Measurements from ENCODE around the gene RANBP1. TPM values are rescaled to one million over a fixed set of nuclear protein-coding genes. Genes with fewer than 3 reads are reported as not detected.
A peak's percentile ranks its signal among the peaks of the same experiment; 100 is the strongest.

RANBP1 gene
- total RNA-seq, 1 donor from 2014 or later = 144 TPM

- H3K27me3 Mint-ChIP-seq (ENCODE audit: unreplicated experiment) = peaks cover 18% of the 10 kb centered on the region
- no peak for TF ChIP-seq CTCF (IDR thresholded peaks at IDR 0.05; ENCODE audit: partially characterized antibody, unreplicated experiment)
Measured at GRCh38 chr22:20080776-20081654, 34.9 kb upstream of the RANBP1 start.

GRCh38 chr22:20083157-20083890, 32.6 kb upstream of the RANBP1 start:
- Mint-ChIP-seq H3K27me3 (ENCODE audit: unreplicated experiment) (peaks cover 18% of the 10 kb centered on the region), H3K4me1 (ENCODE audit: low read depth, unreplicated experiment) (peaks cover 29% of the 10 kb centered on the region), H3K4me3 (ENCODE audit: unreplicated experiment) (peak overlapping the region; percentile 91), H3K9me3 (ENCODE audit: unreplicated experiment) (peaks cover 22% of the 10 kb centered on the region), H3K36me3 (ENCODE audit: unreplicated experiment) (no peaks in the 10 kb centered on the region), H3K27ac (ENCODE audit: unreplicated experiment) (peak overlapping the region; percentile 10)
- DNase-seq = no peak
- no peak for TF ChIP-seq CTCF (IDR thresholded peaks at IDR 0.05; ENCODE audit: partially characterized antibody, unreplicated experiment)

More at GRCh38 chr22:20080776-20081654, 34.9 kb upstream of the RANBP1 start:
- peak; percentile 69 for DNase-seq
- Mint-ChIP-seq H3K9me3 (ENCODE audit: unreplicated experiment) (peaks cover 19% of the 10 kb centered on the region), H3K36me3 (ENCODE audit: unreplicated experiment) (no peaks in the 10 kb centered on the region), H3K27ac (ENCODE audit: unreplicated experiment) (peak overlapping the region; percentile 98), H3K4me1 (ENCODE audit: low read depth, unreplicated experiment) (peaks cover 29% of the 10 kb centered on the region), H3K4me3 (ENCODE audit: unreplicated experiment) (peak overlapping the region; percentile 91)

- Mint-ChIP-seq H3K27me3 (ENCODE audit: unreplicated experiment) (peaks cover 18% of the 10 kb centered on the region), H3K27ac (ENCODE audit: unreplicated experiment) (peak overlapping the region; percentile 72), H3K36me3 (ENCODE audit: unreplicated experiment) (no peaks in the 10 kb centered on the region), H3K4me1 (ENCODE audit: low read depth, unreplicated experiment) (peaks cover 29% of the 10 kb centered on the region), H3K9me3 (ENCODE audit: unreplicated experiment) (peaks cover 22% of the 10 kb centered on the region), H3K4me3 (ENCODE audit: unreplicated experiment) (peak overlapping the region; percentile 65)
- no peak for DNase-seq
- no peak for TF ChIP-seq CTCF (IDR thresholded peaks at IDR 0.05; ENCODE audit: partially characterized antibody, unreplicated experiment)
Measured at GRCh38 chr22:20083891-20084546, 31.9 kb upstream of the RANBP1 start.

GRCh38 chr22:20084547-20085413, 31.1 kb upstream of the RANBP1 start:
- Mint-ChIP-seq H3K36me3 (ENCODE audit: unreplicated experiment) (no peaks in the 10 kb centered on the region), H3K9me3 (ENCODE audit: unreplicated experiment) (peaks cover 20% of the 10 kb centered on the region), H3K27ac (ENCODE audit: unreplicated experiment) (peak overlapping the region; percentile 72), H3K27me3 (ENCODE audit: unreplicated experiment) (peaks cover 14% of the 10 kb centered on the region), H3K4me1 (ENCODE audit: low read depth, unreplicated experiment) (peaks cover 29% of the 10 kb centered on the region), H3K4me3 (ENCODE audit: unreplicated experiment) (peak overlapping the region; percentile 59)
- peak; percentile 63 for TF ChIP-seq CTCF (IDR thresholded peaks at IDR 0.05; ENCODE audit: partially characterized antibody, unreplicated experiment)
- peak; percentile 74 for DNase-seq

All from glutamatergic neuron (in vitro differentiated cells).